PC-9 (cell line): ENCODE results near the gene CNN2. TPM values are rescaled to one million over a fixed set of nuclear protein-coding genes. Genes with fewer than 3 reads are reported as not detected.

Experiments used
- BruUV-seq: library from RNA; stranded (reverse); fragments of 400-500 nt; replicated peaks from 2 replicates; lab custom pipeline; 2021; lab: Mats Ljungman, UMichigan
- CTCF ChIA-PET: fragments of 300-600 bp; sonication (Branson Sonifier 250); formaldehyde crosslinking; loops from one replicate; lab custom pipeline; 2022; ENCODE audit warnings: antibody characterized with exemption; lab: Charles Lee
- POLR2A ChIA-PET: fragments of 300-600 bp; sonication (Branson Sonifier 250); formaldehyde crosslinking; loops from one replicate; lab custom pipeline; 2022; ENCODE audit warnings: antibody characterized with exemption; ENCODE audit not compliant: unreplicated experiment; lab: Charles Lee
- DNase-seq, 2 experiments: peaks; one replicate each; pipeline versions ENCODE4 v3.0.0 to v3.0.0-alpha.2; 2015 to 2022; ENCODE audit warnings: mixed read lengths in 1 of 2
- H2AFZ ChIP-seq: fragments of 200-600 bp; sonication (generic); 2 replicates; pipeline ENCODE4 v1.8.1; 2017; ENCODE audit warnings: antibody characterized with exemption
- H3F3A ChIP-seq: fragments of 200-600 bp; sonication (generic); 2 replicates; pipeline ENCODE4 v1.8.1; 2017; ENCODE audit warnings: antibody characterized with exemption, mild to moderate bottlenecking, low read depth; ENCODE audit not compliant: insufficient read depth
- H3K27ac ChIP-seq: fragments of 200-600 bp; sonication (generic); 2 replicates; pipeline ENCODE4 v1.6.1; 2016; ENCODE audit warnings: mixed run types
- H3K27me3 ChIP-seq: fragments of 200-600 bp; sonication (generic); 2 replicates; pipeline ENCODE4 v1.6.1; 2016; ENCODE audit warnings: low read depth, mixed run types; ENCODE audit not compliant: insufficient read depth
- H3K36me3 ChIP-seq: fragments of 200-600 bp; sonication (generic); 2 replicates; pipeline ENCODE4 v1.6.1; 2016; ENCODE audit warnings: low read depth, mixed run types
- H3K4me1 ChIP-seq: fragments of 200-600 bp; sonication (generic); replicated peaks from 2 replicates; pipeline ENCODE4 v1.6.1; 2016; ENCODE audit warnings: mixed run types; ENCODE audit not compliant: insufficient read depth
- H3K4me2 ChIP-seq: fragments of 200-600 bp; sonication (generic); 2 replicates; pipeline ENCODE4 v1.6.1; 2017; ENCODE audit warnings: mixed run types
- H3K4me3 ChIP-seq: fragments of 200-600 bp; sonication (generic); 2 replicates; pipeline ENCODE4 v1.6.1; 2016; ENCODE audit warnings: mixed run types
- H3K79me2 ChIP-seq: fragments of 200-600 bp; sonication (generic); 2 replicates; pipeline ENCODE4 v1.6.1; 2017; ENCODE audit warnings: low read depth, mixed run types
- H3K9me2 ChIP-seq: fragments of 200-600 bp; sonication (generic); 2 replicates; pipeline ENCODE4 v1.8.1; 2017; ENCODE audit warnings: mild to moderate bottlenecking; ENCODE audit not compliant: insufficient read depth
- H3K9me3 ChIP-seq: fragments of 200-600 bp; sonication (generic); 2 replicates; pipeline ENCODE4 v1.8.1; 2016; ENCODE audit warnings: low read depth; ENCODE audit not compliant: insufficient read depth
- H4K20me1 ChIP-seq: fragments of 200-600 bp; sonication (generic); 2 replicates; pipeline ENCODE4 v1.8.1; 2017; ENCODE audit not compliant: insufficient read depth
- EZH2 ChIP-seq: fragments of 200-600 bp; sonication (generic); IDR thresholded peaks from 2 replicates; pipeline ENCODE4 v1.8.0; 2017; ENCODE audit warnings: antibody characterized with exemption, low read depth
- intact Hi-C: fragments of 100-400 bp; cut with micrococcal nuclease; formaldehyde crosslinking; loops from one replicate; pipeline ENCODE4 v1.10.0; 2022; ENCODE audit not compliant: unreplicated experiment
- total RNA-seq: library from RNA; stranded (reverse); gene quantifications from 2 replicates; pipeline ENCODE4 v1.2.3, GENCODE V29; 2021
- TF ChIP-seq, protein P1 (sequence below): fragments of 200-600 bp; sonication (generic); conservative IDR thresholded peaks from 2 replicates; pipeline ENCODE4 v1.6.1; 2017; ENCODE audit warnings: mixed run types, antibody characterized with exemption, mild to moderate bottlenecking, moderate library complexity

The CNN2 gene
- total RNA-seq, 1 experiment from 2014 or later = 206 TPM

DNA sequence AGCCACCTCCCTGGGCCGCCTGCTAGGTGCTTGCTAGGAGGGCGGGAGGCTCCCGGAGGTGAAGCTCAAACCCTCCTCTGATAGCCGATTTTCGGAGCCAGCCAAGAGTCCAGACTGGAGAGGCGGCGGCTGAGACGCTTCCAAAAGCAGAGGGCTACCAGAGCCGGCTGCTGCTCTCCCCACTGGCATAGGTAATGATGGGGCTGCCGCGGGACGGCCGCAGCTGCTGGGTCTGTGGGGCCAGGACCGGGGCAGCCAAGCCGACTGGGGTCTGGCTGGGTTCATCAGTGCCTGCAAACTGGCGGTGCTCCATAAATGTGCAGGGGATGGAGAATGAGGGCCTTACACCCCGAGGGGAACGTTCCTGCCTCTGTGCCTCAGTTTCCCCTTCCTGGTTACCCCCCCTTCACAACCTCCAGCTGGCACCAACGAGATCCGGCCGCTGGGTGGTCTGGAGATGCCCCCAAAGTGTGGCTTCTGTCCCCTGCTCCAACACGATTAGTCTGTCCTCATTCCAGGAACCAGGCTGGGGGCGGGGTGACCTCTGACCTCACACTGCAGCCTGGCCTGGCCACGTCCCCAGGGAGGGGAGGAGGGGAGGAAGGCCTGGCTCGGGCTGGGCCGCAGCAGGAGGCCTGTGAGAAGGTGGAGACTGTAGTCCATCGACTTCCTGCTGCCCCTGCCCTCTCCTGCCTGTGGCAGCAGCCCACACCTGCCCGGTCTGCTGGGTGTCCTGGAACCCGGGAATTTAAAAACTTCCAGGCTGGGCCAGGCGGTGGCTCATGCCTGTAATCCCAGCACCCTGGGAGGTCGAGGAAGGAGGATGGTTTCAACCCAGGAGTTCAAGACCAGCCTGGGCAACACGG lies 46.0 kb upstream of the CNN2 start:
- intact Hi-C loops = loop anchor here (10.0 kb wide), 1 partner anchor 126 kb away; the partner anchor contains the start of genes CFD and ELANE
- Histone ChIP-seq H3F3A (peaks cover 21% of the 10 kb centered on the region), H2AFZ (no peak overlapping the region), H3K79me2 (peaks cover 9% of the 10 kb centered on the region), H3K4me3 (no peak overlapping the region), H3K9me3 (no peaks in the 10 kb centered on the region), H3K36me3 (no peaks in the 10 kb centered on the region), H3K9me2 (no peaks in the 10 kb centered on the region), H3K4me2 (peak overlapping the region; percentile 33), H3K4me1 (peaks cover 17% of the 10 kb centered on the region), H3K27me3 (no peaks in the 10 kb centered on the region), H4K20me1 (no peaks in the 10 kb centered on the region; the same call in 1 of the 2 replicates), H3K27ac (no peak overlapping the region)
- ChIA-PET POLR2A (interaction anchor here (0.6 to 0.8 kb wide), 2 partner anchors 23 to 197 kb away, joined by 3 to 5 read pairs; no protein-coding TSS in a partner anchor), CTCF (no interaction called here)
- no TSS peak for BruUV-seq
- TF ChIP-seq, protein P1, sequence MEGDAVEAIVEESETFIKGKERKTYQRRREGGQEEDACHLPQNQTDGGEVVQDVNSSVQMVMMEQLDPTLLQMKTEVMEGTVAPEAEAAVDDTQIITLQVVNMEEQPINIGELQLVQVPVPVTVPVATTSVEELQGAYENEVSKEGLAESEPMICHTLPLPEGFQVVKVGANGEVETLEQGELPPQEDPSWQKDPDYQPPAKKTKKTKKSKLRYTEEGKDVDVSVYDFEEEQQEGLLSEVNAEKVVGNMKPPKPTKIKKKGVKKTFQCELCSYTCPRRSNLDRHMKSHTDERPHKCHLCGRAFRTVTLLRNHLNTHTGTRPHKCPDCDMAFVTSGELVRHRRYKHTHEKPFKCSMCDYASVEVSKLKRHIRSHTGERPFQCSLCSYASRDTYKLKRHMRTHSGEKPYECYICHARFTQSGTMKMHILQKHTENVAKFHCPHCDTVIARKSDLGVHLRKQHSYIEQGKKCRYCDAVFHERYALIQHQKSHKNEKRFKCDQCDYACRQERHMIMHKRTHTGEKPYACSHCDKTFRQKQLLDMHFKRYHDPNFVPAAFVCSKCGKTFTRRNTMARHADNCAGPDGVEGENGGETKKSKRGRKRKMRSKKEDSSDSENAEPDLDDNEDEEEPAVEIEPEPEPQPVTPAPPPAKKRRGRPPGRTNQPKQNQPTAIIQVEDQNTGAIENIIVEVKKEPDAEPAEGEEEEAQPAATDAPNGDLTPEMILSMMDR = no peak
- peak in 1 of 2 experiments; percentile 50 for DNase-seq

DNA sequence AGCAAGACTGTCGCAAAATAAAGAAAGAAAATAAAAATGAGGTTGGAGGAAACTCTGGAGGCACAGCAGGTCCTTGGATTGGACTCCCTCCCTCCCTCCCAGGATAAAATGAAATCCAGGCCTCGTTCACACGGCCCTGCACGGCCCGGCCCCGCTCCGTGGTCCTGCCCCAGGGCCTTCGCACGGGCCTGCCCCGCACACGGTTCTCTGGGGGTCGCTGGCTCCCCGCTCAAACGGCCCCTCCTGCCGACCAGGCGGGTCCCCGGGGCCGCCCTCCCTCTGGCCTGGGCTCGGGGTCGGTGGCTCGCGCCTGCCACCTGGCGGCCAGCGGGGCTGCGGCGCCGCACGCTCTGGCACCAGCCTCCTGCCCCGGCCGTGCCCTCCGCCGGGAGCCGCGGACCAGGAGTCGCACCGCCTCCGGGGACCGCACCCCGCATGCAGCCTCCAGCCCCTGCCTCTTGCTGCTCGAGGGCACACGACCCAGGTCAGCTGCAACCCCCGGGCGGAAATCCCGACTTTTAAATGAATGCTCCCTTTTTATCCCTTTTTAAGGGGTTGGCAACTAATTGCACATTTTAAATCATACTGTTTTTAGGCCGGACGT lies 43.7 kb upstream of the CNN2 start:
- ChIA-PET POLR2A (no interaction called here), CTCF (no interaction called here)
- peaks cover 9% of the 10 kb centered on the region for H3K79me2 ChIP-seq
- H3K4me2 ChIP-seq = peak overlapping the region; percentile 85
- no peak overlapping the region for H3K27ac ChIP-seq
- no TSS peak for BruUV-seq
- peak overlapping the region; percentile 53; the same call in 1 of the 2 replicates for H3K4me3 ChIP-seq
- TF ChIP-seq, protein P1 = peak; percentile 73
- TF ChIP-seq EZH2 = no peak
- peak in 1 of 2 experiments; percentile 79 for DNase-seq
- H3K9me2 ChIP-seq = no peaks in the 10 kb centered on the region
- H3K9me3 ChIP-seq = no peaks in the 10 kb centered on the region
- no peaks in the 10 kb centered on the region; the same call in 1 of the 2 replicates for H4K20me1 ChIP-seq
- H3K36me3 ChIP-seq = no peaks in the 10 kb centered on the region
- no peak overlapping the region; the same call in 1 of the 2 replicates for H2AFZ ChIP-seq
- peaks cover 17% of the 10 kb centered on the region for H3K4me1 ChIP-seq
- H3K27me3 ChIP-seq = no peaks in the 10 kb centered on the region
- intact Hi-C loops = loop anchor here (1.0 to 10.0 kb wide), 2 partner anchors 61 to 128 kb away; partner anchors contain the start of genes CFD and ELANE
- peaks cover 28% of the 10 kb centered on the region for H3F3A ChIP-seq

DNA sequence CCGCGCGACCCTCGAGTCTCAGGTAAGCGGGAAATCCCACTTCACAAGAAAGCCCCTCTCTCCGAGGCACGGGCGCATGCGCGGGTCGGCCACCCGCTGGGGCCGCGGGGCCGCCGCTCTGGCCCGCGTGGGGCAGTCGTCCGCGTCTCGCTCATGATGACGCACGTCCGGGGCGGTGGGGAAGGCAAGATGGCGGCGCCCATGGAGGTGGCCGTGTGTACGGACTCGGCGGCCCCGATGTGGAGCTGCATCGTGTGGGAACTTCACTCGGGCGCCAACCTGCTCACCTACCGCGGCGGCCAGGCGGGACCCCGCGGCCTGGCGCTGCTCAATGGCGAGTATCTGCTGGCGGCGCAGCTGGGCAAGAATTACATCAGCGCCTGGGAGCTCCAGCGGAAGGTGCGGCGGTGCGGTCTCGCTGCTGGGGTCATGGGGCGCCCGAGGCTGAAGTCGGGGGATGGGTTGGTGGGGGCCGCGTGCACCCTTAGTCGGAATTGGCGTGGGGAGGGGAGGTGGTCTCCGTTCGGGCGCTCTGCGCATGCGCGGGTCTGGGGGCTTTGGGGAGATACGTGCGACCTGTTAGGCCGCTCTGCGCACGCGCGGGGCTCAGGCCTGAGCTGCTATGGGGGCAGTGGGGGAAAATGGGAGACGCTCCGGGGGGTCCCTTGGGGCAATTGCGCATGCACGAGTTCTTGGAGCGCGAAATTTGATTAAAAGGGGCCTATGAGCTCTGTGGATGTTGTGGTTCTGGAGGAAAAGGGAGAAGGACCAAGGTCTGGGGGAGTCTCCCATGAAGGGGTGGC lies 42.0 kb upstream of the CNN2 start, which contains the start of gene WDR18:
TSS of gene WDR18 (plus strand) at position 181 of the 803 bp plus-strand sequence. CDS start at position 190, 9 bp downstream.
- no peaks in the 10 kb centered on the region for H3K36me3 ChIP-seq
- intact Hi-C loops = loop anchor here (10.0 kb wide), 1 partner anchor 130 kb away; the partner anchor contains the start of genes CFD and ELANE
- DNase-seq = peak; percentile 57 to 84
- peak within 1 kb of the TSS; percentile 99 for H3K4me3 ChIP-seq
- ChIA-PET CTCF (interaction anchor here (1.0 kb wide), 1 partner anchor 61 kb away, joined by 3 read pairs; no protein-coding TSS in a partner anchor), POLR2A (interaction anchor here (0.6 to 1.0 kb wide), 6 partner anchors 27 to 285 kb away, joined by 3 to 5 read pairs (median 4); partner anchors contain the start of gene CIRBP)
- peak within 1 kb of the TSS; percentile 96 for H2AFZ ChIP-seq
- peak within 1 kb of the TSS; percentile 85 for H3K4me2 ChIP-seq
- no peaks in the 10 kb centered on the region for H3K27me3 ChIP-seq
- no peaks in the 10 kb centered on the region for H3K9me2 ChIP-seq
- no TSS peak for BruUV-seq
- peak within 1 kb of the TSS; percentile 71 for H3K27ac ChIP-seq
- no peaks in the 10 kb centered on the region; the same call in none of the 2 replicates for H4K20me1 ChIP-seq
- peaks cover 17% of the 10 kb centered on the region for H3K4me1 ChIP-seq
- peaks cover 9% of the 10 kb centered on the region for H3K79me2 ChIP-seq
- TF ChIP-seq, protein P1 = no peak
- TF ChIP-seq EZH2 = no peak
- no peaks in the 10 kb centered on the region for H3K9me3 ChIP-seq
- peaks cover 28% of the 10 kb centered on the region for H3F3A ChIP-seq
